HG03439 (cell line): ENCODE measurements around the gene ACSL3.
"Not testable (repeated sequence)": the region's sequence is repeated elsewhere in the genome, so short reads cannot be mapped to it uniquely, and the experiment has no call there.

ENCODE experiments used
- ATAC-seq: cut with Tn5 transposase; IDR thresholded peaks from one replicate; pipeline ENCODE4 v1.9.1; 2021; ENCODE audit warnings: mild to moderate bottlenecking, moderate library complexity; ENCODE audit not compliant: unreplicated experiment

Gene ACSL3

GRCh38 chr2:222851956-222852617, 8.7 kb upstream of the ACSL3 start:
- ATAC-seq, result no peak

GRCh38 chr2:222854773-222855700, 5.8 kb upstream of the ACSL3 start:
- ATAC-seq, result no peak

GRCh38 chr2:222859786-222860612, 837 bp upstream of the ACSL3 start:
- no peak for ATAC-seq

- ATAC-seq, result peak; percentile 35
These were observed 722 bp downstream of the ACSL3 start for GRCh38 chr2:222861411-222862105.

GRCh38 chr2:222862106-222862908, 1.5 kb downstream of the ACSL3 start:
- ATAC-seq, result no peak

- no peak for ATAC-seq
These were observed 2.2 kb downstream of the ACSL3 start for GRCh38 chr2:222862909-222863544.

- ATAC-seq, result no peak
These were observed 3.5 kb downstream of the ACSL3 start for GRCh38 chr2:222864296-222864695.

GRCh38 chr2:222865301-222865700, 4.5 kb downstream of the ACSL3 start:
- ATAC-seq, result no peak

- ATAC-seq, result no peak
These were observed 5.6 kb downstream of the ACSL3 start for GRCh38 chr2:222866358-222866960.

- not testable (repeated sequence) for ATAC-seq
These were observed 7.9 kb downstream of the ACSL3 start for GRCh38 chr2:222868560-222869251.

GRCh38 chr2:222869252-222869560, 8.4 kb downstream of the ACSL3 start:
- ATAC-seq, result no peak

GRCh38 chr2:222871291-222871690, 10.5 kb downstream of the ACSL3 start:
- no peak for ATAC-seq

- no peak for ATAC-seq
These were observed 11.7 kb downstream of the ACSL3 start for GRCh38 chr2:222872551-222872950.

- ATAC-seq, result no peak
These were observed 14.6 kb downstream of the ACSL3 start for GRCh38 chr2:222875482-222875881.

GRCh38 chr2:222876947-222877346, 16.1 kb downstream of the ACSL3 start:
- no peak for ATAC-seq

GRCh38 chr2:222877556-222878300, 16.9 kb downstream of the ACSL3 start:
- no peak for ATAC-seq

GRCh38 chr2:222878301-222878876, 17.6 kb downstream of the ACSL3 start:
- ATAC-seq, result no peak
